D341Med (cell line): ENCODE results near the gene PLAC1.

Experiments
- DNase-seq: peaks from one replicate; pipeline ENCODE4 v3.0.0; 2012; ENCODE audit warnings: low spot score

PLAC1 gene

GRCh38 chrX:134588806-134589205 is 69.5 kb downstream of the PLAC1 start:
- DNase-seq, result no peak

- DNase-seq, result no peak
Measured at GRCh38 chrX:134580907-134581306, 77.4 kb downstream of the PLAC1 start.

- DNase-seq, result no peak
Measured at GRCh38 chrX:134573683-134574035, 84.6 kb downstream of the PLAC1 start.

- DNase-seq, result no peak
Measured at GRCh38 chrX:134572816-134573682, 85.2 kb downstream of the PLAC1 start.

- DNase-seq, result no peak
Measured at GRCh38 chrX:134571796-134572195, 86.5 kb downstream of the PLAC1 start.

GRCh38 chrX:134570899-134571298 is 87.4 kb downstream of the PLAC1 start:
- DNase-seq, result no peak

GRCh38 chrX:134570509-134570846 is 87.8 kb downstream of the PLAC1 start:
- DNase-seq, result no peak

- DNase-seq, result no peak
Measured at GRCh38 chrX:134569306-134569705, 89.0 kb downstream of the PLAC1 start.

- no peak for DNase-seq
Measured at GRCh38 chrX:134568285-134569016, 89.8 kb downstream of the PLAC1 start.

- no peak for DNase-seq
Measured at GRCh38 chrX:134566506-134566905, 91.8 kb downstream of the PLAC1 start.

GRCh38 chrX:134562002-134562401 is 96.3 kb downstream of the PLAC1 start:
- DNase-seq, result no peak

GRCh38 chrX:134558133-134558532 is 100.1 kb downstream of the PLAC1 start:
- no peak for DNase-seq

GRCh38 chrX:134554291-134554690 is 104.0 kb downstream of the PLAC1 start:
- DNase-seq, result no peak

GRCh38 chrX:134552351-134552750 is 105.9 kb downstream of the PLAC1 start:
- DNase-seq, result no peak

GRCh38 chrX:134551376-134552048 is 106.8 kb downstream of the PLAC1 start:
- DNase-seq, result no peak

GRCh38 chrX:134548257-134549201 is 109.7 kb downstream of the PLAC1 start:
- no peak for DNase-seq

GRCh38 chrX:134547047-134547679 is 111.1 kb downstream of the PLAC1 start:
- no peak for DNase-seq

GRCh38 chrX:134546187-134546586 is 112.1 kb downstream of the PLAC1 start:
- DNase-seq, result no peak

- no peak for DNase-seq
Measured at GRCh38 chrX:134545510-134545909, 112.8 kb downstream of the PLAC1 start.

GRCh38 chrX:134544513-134545151 is 113.6 kb downstream of the PLAC1 start:
- DNase-seq, result no peak

GRCh38 chrX:134544135-134544512 is 114.1 kb downstream of the PLAC1 start:
- no peak for DNase-seq
